GM12864 (cell line): Measurements from ENCODE around the gene SF3A1.

Source experiments
- DNase-seq: peaks from one replicate; pipeline ENCODE4 v3.0.0-alpha.2; 2011; ENCODE audit warnings: low read depth
- H3K4me3 ChIP-seq: 2 replicates; pipeline ENCODE4 v1.5.1; 2011; ENCODE audit warnings: mild to moderate bottlenecking, low read depth, low read length, control low read depth
- TF ChIP-seq, protein P1 (sequence below): IDR thresholded peaks from 2 replicates; pipeline ENCODE4 v1.5.1; 2011; ENCODE audit warnings: low read depth, mild to moderate bottlenecking, moderate library complexity, low read length, control low read depth, inconsistent platforms; ENCODE audit errors: missing control alignments

SF3A1 gene

GRCh38 chr22:30361916-30362650, 5.4 kb upstream of the SF3A1 start:
- no peak for DNase-seq
- no peak overlapping the region for H3K4me3 ChIP-seq
- TF ChIP-seq, protein P1, sequence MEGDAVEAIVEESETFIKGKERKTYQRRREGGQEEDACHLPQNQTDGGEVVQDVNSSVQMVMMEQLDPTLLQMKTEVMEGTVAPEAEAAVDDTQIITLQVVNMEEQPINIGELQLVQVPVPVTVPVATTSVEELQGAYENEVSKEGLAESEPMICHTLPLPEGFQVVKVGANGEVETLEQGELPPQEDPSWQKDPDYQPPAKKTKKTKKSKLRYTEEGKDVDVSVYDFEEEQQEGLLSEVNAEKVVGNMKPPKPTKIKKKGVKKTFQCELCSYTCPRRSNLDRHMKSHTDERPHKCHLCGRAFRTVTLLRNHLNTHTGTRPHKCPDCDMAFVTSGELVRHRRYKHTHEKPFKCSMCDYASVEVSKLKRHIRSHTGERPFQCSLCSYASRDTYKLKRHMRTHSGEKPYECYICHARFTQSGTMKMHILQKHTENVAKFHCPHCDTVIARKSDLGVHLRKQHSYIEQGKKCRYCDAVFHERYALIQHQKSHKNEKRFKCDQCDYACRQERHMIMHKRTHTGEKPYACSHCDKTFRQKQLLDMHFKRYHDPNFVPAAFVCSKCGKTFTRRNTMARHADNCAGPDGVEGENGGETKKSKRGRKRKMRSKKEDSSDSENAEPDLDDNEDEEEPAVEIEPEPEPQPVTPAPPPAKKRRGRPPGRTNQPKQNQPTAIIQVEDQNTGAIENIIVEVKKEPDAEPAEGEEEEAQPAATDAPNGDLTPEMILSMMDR: no peak

DNA sequence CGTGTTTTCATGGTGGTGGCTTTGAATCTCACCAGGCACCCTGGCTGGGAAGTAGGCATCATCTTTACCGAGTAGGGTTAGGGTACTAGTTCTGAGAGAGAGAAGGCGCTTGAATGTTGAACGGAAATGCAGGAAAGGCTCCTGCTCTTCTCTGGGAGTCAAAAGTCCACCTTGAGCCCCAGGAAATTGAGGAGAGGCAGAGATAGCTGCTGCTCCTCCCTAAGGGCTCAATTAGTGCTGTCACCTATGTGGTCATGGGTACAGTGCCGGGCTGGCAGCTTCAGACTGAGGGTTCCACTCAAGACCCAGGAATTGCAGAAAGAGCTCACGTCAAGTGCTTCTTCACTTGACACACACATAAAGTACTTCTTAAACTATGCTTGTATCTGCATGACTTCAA, 1.8 kb upstream of the SF3A1 start:
- DNase-seq: no peak
- no peak overlapping the region for H3K4me3 ChIP-seq
- TF ChIP-seq, protein P1: no peak

DNA sequence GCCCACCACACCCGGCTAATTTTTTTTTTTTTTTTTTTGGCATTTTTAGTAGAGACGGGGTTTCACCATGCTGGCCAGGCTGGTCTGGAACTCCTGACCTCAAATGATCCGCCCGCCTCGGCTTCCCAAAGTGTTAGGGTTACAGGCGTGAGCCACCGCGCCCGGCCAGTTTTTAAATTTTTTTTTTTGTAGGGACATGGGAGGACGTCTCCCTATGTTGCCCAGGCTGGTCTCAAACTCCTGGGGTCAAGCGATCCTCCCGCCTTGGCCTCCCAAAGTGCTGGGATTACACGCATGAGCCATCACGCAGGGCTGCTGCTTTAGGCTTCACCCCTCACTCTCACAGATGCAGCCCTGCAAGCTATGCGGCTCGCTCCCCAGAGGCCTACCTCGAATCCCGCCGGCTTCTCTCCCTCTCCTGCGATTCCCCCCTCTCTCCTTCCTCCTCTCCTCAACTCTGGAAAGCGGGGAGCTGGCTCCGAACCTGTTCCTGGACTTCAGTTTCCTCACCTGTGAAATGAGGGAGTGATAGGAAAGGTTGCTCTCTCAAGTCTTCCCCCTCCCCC, 1.0 kb upstream of the SF3A1 start:
- H3K4me3 ChIP-seq: no peak overlapping the region; the same call in 1 of the 2 replicates

DNA sequence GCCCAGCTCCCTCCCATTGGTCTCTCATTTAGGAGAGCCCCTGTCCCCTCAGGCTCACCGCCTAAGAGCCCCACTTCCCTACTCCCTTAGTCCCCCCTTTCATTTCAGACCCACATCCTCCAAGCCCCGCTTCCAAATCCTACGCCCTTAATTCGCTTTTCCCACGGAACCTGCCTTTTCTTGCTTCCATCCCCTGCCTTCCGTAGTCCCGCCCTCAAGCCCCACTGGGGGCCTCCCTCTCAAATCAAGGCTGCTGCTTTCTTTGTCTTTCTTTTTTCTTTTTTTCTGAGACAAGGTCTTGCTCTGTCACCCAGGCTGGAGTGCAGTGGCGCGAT, 509 bp upstream of the SF3A1 start:
- no peak for DNase-seq
- peak overlapping the region; percentile 77 for H3K4me3 ChIP-seq
- TF ChIP-seq, protein P1: no peak

More for the DNA sequence above, 1.0 kb upstream of the SF3A1 start:
- TF ChIP-seq, protein P1: no peak
- DNase-seq: no peak

- TF ChIP-seq, protein P1: no peak
- H3K4me3 ChIP-seq: no peak overlapping the region; the same call in 1 of the 2 replicates
- no peak for DNase-seq
Observed at GRCh38 chr22:30354644-30355043, 2.0 kb downstream of the SF3A1 start.

DNA sequence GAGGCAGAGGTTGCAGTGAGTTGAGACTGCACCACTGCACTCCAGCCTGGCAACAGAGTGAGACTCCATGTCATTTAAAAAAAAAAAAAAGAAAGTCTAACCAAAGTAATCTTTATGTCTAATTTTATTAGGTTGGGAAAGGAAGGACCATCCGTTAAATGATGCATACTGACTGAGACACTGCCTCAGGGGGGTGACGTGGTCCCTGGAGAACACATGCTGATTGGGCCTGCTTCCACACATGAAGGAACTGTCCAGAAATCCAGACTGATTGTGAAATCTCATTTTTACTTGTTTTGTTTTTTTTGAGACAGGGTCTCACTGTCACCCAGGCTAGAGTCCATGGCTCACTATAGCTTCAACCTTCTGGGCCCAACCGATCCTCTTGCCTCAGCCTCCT, 5.5 kb downstream of the SF3A1 start:
- DNase-seq: no peak
- H3K4me3 ChIP-seq: no peak overlapping the region
- TF ChIP-seq, protein P1: no peak

- no peak for DNase-seq
- TF ChIP-seq, protein P1: no peak
- H3K4me3 ChIP-seq: no peak overlapping the region
Observed at GRCh38 chr22:30348809-30349208, 7.9 kb downstream of the SF3A1 start.
